ENCODE results near the gene PLXNA2.

The PLXNA2 gene

DNA sequence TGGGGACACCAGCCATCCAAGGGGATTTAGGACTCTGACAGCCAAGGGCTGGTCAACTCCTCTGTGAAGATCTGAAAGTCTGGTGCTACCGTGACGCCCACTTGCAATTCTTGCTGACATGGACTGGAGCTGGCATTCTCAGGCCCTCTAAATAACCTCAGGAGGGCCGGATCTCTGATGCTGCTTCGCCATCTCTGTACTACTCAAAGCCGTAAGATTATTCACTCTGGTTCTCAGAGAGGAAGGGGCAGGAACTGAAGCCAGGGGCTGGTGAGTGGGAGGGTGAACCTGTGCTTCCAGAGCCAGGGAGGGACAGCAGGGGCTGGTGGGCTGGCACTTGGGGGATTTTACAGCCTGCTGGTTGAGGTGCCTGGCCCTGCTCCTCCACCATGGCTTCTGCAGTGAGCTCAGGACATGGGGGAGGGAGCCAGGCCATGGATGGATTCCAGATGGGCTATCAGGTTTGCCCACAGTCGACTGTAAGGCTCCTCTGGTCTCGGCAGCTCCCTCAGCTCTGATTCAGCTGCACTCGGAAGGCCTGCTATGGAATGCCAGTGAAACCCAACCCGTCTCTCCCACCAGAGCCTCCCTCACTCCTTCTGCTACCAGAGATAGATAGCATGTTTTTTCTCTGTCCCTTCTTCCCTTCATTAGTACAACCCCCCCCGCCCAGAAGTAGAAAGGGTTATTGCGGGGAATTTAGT lies 84.5 kb downstream of the PLXNA2 start:
- DNase-seq (ENCODE audit: low spot score), result no peak

DNA sequence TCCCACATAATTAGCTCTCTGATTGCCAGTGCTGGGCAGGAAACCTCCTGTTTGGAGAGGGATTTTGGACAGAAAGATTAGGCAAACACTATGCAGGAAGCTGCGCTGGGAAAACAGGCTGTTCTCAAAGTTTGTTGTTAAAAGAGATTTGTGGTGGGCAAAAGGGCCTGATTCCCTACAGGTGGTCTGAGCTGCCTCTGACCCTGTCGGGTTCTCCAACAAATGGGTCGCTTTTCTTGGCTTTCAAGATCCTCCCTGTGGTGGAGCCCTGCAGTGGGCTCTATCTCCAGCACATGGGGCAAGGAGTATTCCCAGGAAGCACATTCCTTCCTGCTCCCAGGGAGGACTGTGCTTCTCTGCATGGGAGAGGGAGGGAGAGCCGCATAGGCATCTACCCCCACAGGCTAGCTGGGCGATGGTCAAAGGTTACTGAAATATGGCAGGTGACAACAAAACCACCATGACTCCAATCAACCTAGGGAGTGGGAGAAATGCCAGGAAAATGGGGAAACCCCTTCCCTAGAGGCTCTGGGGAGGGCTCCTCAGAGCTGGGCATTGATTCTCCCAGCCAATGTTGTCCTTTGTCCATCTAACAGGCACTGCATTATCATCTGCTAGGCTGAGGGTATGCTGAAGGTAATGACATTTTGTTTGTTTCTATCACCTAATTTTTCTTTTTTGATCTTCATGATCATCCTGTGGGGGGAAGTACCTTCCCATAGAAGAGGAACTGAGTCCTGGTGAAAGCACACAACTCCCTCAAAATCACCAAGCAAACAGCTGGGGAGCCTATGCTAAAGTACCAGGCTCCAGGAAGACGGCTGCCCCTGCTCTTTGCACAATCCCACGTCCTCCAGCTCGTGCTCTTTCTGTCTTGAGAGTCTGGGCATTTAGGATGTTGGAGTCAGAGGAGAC lies 85.3 kb downstream of the PLXNA2 start:
- DNase-seq (ENCODE audit: low spot score), result no peak

DNA sequence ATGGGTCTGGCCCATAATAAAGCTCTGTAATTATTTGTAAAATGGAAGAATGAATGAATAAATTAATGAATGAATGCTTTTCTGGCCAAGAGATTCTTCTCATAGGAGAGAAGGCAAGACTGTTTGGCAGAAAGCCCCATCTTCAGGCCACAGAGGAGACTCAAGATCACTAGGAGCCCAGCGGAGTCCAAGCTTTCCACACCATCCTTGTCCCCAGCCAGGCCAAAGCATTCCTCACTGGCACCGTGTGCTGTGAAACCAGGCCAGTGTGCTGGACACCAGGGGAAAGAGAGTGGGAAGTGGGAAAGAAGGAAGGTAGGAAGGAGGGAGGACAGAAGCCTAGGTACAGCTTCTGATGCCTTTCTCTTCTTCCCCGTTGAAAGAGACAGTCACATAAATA lies 86.4 kb downstream of the PLXNA2 start:
- DNase-seq (ENCODE audit: low spot score), result no peak

DNA sequence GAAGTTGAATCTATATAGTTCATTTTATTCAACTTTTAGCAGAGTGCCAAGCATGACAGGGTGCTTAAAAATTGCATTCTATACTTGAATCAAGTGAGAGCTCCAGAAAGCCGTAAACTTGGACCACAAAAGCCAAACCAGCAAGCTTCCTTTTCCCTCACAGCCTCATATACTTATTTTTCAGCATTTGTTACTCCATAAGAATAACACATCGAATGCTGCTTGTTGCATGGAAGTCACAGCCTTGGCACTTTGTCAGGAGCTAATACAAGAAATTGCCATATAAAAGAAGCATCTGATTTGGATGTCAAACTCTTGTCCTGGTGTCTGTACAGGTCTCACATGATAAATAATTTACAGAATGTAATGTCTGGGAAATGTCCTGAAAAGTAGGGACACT lies 87.4 kb downstream of the PLXNA2 start:
- DNase-seq (ENCODE audit: low spot score), result no peak

DNA sequence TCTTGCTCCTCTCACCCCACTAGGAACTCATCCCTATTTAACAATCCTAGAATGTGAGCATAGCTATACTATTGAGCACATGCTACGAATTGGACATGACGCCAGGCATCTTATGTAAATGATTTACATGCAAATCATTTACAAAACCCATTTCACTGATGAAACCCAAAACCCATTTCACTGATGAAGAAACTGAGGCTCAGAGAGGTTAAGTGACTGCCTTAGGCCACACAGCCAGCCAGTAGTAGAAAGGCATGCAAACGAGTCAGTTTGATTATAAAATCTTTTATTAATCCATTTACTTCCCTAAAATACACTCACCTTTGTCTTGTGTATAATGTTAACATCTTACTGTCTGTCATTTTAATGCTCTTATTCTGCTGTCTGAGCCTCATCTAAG lies 87.9 kb downstream of the PLXNA2 start:
- no peak for DNase-seq (ENCODE audit: low spot score)

DNA sequence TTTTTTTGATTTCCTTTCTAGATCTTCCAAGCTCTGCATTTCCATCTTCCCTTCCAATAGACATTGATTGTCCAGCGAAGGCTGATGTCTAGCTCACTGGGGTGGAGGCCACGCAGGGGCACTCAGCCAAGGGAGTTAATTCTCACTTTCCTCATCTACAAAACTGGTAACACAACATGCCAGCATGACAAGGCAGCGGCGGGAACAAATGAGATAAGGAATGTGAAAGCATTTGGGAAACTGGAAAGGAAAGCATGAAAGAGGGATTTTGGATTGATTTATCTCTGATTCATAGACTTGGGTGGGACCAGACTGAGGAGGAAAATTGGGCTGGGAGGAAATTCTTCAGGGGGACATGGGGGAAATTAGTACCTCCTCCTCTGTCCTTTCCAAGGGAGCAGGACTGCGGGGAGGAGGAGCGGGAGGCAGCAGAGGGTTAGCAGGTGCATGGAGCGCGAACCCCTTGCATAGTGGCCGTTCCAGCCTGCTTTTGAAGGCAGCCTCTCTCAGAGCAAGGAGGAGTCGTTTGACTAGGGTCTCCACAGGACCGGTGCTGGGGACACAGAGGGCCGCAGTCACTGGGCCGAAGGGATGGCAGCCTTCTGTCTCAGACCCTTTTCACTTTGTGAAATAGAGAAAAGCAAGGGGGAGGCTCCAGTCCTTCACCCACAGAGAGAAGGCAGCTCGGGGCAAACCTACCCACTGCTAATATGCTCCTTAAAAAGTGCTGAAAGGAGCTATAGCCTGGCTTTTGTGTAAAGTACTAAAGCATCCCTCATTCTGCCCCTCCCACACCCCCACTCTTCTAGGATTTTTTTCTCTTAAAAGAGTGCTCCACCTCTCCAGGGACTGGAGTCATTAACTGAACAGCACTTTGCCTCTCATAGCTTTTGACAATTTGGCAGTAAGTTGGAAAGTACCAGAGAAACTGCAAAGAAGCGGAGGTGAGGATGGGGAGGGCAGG lies 89.2 kb downstream of the PLXNA2 start:
- DNase-seq (ENCODE audit: low spot score), result no peak

DNA sequence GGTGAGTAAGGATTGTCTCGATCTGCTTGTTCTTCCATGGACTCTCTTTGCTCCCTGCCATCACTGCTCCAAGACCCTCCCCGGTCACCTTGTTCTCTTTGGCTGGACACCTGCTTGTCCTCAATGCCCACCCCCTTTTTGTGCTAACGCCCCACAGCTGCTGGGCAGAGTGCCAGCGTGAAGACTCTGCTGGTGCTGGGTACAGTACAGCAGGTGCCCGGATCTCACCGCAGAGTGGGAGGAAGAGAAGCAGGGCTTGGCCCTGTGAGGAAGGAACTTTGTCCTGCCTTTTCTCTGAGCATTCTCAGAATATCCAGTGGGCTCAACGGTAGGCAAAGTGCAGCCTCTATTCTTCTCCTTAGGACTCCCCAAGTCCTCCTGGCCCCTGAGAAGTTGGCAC lies 90.1 kb downstream of the PLXNA2 start:
- no peak for DNase-seq (ENCODE audit: low spot score)

DNA sequence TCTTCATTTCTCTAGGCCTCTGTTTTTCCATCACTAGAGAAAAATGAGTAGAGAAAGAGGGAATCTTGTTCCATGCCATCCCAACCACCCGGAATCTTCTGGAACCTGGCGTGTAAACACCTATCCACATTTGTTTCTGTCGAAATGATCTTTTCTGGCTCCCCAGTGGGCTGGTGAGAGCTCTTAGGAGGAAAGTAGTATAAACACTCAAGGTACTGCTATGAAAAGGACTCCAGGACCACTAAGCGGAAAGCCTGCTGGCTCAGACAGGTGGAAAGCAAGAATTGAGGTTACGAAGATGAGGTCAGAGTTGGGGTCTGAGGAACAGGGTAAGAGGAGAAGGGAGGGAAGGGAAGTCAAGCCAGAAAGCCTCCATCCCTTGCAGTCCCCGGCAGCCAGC lies 90.8 kb downstream of the PLXNA2 start:
- no peak for DNase-seq (ENCODE audit: low spot score)

DNA sequence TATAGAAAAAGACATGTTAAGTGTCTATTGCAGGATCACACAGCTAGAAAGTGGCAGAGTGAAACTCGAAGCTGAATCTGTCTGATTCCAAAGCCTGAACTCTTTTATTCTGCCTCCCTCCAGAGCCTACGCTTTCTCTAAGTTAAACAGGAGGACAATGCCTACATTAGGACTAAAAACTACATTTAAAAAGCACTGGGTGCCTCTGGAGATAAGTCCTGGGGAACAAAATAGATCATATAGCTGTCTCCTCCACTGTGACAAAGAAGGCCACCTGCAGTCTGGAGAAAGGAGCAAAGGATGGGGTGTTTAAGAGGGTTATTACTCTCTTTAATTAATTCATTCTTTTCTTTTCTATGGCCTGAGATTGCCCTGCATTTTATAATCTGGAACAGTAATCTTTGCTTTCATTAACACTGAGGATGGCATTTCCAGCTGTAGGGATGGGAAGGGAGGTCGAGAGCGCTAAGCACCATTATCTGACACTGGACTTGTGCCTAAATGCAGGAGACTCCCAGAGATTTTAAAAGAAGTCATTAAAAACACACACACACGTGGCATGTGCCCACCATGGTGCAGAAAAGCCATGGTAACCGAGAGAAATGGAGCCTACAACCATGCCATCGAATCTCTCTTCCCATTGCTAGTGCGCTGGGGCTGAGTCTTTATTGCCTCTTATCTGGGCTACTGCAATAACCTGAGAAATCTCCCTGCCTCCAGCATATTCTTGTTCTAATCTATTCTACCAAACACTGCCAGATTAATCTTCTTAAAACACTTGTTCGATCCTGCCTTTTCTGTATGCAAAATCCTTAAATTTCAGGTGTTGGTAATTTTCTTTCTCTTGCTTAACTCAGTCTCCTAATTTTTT lies 92.2 kb downstream of the PLXNA2 start:
- no peak for DNase-seq (ENCODE audit: low spot score)

DNA sequence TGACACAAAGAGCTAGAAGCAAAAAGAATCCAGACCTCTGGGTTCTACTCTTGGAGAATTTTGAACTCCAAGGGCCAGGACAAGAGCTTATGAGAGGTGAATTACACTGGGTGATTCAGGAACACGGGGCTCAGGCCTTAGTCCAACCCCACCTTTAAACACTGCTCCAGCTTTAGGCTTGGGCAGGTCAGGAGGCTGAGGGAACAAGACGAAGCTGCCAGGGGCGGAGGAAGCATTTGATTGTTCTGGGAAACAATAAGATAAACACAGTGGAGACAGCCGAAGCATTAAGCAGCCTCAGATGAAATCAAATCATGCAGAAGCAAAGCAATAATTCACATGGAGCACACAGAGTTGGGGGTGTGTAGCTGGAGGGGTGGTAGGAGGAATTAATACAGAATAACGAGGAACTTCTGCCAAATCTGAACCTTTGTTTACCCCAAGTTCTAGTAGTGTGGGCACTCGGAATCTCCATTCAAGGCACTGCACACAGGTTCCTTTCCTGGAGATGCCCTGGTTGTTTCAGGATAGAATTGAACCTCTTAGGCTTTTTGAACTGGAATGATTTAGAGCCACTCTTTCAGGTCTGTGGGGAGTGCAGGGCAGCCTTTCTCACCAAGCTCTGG lies 93.2 kb downstream of the PLXNA2 start:
- no peak for DNase-seq (ENCODE audit: low spot score)

DNA sequence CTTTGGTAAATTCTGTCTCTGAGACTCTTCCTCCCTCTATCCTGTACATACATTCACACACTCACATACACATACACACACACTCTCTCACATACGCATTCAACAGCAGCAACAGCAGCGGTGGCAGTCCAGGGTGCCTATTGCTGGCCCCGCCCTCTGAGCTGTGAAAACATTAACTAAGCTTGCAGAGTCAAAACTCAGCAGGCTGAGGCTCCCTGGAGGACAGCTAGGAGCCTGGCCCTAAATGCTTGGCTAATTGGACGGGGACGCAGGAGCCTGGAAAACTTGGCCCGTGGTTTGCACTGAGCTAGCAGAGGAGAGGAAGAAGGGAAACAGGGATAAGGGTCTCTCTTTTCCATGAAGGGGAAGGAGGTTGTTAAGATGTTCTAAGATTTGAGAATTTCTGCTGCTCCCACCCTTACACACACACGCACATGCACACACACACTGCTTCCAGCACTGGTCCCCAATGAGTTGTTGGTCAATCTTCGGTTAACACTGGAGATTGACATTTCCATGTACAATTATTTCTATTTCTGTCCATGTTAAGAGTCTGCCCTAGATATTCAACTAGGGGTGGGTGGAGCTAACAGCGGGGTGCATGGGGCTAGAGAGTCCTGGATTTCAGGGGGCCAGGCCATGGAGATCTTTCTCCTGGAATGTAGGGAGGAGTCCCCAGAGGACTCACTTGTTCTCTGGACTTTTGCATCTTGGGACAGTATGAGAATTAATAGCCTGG lies 94.2 kb downstream of the PLXNA2 start:
- peak; percentile 32 for DNase-seq (ENCODE audit: low spot score)

DNA sequence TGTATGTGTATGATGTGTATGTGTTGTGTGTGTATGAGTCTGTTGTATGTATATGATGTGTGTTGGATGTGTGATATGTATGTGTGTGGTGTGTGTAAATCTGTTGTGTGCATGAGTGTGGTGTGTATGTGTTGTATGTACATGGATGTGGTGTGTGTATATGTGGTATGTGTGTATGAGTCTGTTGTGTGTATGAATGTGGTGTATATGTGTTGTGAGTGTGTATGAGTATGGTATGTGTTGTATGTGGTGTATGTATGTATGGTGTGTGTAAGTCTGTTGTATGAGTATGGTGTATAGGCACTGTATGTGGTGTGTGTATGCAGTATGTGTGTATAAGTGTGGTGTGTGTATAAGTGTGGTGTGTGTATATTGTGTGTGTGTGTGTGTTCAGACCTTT lies 95.0 kb downstream of the PLXNA2 start:
- DNase-seq (ENCODE audit: low spot score), result no peak

DNA sequence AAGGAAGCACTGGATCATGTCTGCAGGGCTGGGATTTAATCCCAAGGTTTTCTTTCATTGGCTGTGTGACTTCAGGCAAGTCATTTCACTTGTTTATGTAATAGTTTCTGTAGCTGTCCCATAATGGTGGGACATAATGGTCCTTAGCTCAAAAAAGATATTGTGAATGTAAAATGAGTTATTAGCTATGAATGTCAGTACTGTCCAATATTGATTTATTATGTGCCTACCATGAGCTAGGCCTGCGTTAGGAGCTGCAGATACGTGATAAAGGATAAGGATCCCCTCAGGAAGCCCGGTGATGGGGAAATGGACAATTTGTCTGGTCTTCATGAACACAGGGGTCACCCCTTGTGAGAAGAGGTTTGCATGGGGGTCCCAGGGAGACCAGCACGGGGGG lies 95.8 kb downstream of the PLXNA2 start:
- DNase-seq (ENCODE audit: low spot score), result no peak

DNA sequence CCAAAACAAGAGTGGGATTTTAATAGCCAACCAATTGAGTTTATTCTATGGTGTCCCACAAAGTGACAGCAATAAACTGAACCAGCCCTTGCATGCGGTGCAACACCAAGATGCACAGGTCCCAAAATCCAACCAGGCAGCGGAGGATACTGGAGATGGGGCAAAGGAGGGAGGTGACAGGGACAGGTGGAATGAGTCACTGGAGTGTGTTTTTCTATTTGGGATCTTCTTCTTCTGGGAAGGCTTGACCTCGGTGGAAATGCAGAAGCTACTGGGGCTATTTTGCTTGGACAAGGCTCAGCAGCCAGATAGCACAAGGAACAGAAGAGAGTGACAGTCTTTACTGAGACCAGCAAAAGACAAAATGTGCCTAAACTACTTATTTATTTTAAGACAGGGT lies 97.5 kb downstream of the PLXNA2 start:
- no peak for DNase-seq (ENCODE audit: low spot score)

DNA sequence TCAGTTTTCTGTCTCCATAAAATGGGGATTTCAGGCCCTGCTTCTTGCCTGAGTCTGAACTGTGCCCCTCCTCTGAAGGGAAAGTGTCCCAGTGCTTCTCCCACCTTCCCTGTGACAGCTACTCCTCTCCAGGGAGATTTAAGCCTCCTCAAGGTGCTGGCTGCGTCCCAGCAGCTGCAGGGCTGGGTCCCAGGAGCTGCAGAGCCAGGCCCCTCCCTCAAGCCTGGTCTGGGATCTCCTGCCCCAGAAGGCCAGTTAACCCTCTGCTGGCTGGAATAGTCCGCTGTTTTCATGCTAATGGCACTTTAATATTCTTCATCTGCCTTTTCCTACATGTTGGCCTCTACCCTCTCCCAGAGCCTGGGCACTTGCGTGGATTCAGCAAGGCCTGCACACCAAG lies 99.0 kb downstream of the PLXNA2 start:
- DNase-seq (ENCODE audit: low spot score), result no peak

DNA sequence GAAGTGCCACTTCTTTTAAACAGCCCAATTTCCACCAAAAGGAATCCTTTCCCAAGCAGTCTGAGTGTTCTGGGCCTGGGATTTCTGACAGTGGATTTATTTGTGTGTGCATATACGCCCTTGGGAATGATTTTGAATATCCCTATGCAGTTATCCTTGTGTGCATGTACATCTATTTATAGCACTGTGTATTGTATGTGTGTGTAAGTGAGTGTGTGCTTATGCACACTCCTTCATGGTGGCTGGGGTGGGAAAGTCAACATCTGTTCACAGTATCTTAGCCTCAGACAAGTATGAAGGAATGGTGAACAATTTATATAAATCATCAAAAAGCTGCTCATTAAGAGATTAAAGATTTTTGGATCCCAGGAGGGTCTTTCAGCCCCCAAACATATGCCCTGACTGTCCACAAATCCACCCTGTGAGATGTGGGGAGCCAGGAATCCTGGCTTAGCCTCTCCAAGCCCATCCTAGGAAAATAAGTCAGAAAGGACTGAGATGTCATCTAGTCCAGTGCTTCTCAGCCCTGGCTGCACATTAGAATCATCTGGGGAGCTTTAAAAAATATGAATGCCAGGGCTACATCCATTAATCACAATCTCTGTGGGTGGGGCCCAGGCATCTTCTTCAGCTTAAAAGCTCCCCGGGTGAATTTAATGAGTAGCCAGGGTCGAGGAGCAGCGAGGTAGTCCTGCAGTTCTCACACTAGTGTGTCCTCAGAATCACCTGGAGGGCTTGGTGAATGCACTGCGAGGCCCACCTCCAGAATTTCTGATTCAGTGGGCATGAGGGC lies 101.4 kb downstream of the PLXNA2 start:
- DNase-seq (ENCODE audit: low spot score), result no peak

DNA sequence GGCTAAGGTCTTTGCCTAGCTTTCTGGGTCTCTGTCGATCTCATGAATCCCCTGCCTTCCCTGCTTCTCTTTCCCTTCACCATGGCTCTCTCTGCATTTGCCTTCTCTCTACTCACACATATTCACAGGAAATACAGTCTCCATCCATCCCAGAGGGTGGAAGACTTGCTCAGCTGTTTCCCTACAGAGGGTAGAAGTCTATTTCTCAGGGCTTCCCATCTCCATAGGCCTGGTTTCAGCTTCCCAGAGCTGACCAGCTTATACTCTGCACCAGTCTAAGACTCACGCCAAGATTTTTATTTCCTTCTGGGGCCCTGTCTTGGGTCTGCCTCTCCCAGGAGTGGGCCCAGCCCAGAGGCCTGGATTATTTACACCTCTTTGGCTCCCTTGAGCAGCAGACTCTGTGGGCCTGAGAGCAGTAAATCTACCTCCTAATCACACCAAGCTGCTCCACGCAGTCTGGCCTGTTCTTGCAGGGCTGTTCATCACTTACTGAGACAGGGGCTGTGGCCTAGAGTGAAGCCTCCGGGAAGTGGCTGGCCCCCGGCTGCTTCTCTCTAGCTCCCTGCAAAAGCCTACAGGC lies 102.5 kb downstream of the PLXNA2 start:
- no peak for DNase-seq (ENCODE audit: low spot score)

DNA sequence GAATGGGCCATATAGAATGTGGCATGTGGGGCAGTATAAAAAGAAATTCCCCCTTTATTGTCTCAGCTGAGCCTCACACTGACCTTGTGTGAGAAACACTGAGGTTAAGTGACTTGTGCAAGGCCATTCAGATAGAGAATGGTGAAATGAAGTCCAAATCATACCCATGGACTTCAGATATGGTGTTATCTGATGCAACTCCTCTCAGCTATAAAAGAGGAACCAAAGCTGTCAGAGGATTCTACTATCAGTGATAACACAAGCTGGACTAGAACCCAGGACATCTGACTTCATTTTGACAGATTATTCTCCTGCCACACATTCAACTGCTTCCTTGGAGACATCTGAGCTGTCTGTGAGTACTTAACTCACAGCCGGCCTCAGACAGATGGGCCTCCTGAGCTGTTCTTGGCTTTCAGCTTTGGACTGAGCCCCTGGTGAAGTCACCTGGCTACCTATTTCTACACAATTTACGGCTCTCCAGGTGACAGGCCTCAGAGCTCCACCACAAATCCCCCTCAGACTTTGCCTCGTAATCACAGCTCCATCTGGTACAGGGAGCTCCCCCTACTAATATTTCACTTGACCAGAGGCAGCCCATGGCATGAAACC lies 104.6 kb downstream of the PLXNA2 start:
- no peak for DNase-seq (ENCODE audit: low spot score)

DNA sequence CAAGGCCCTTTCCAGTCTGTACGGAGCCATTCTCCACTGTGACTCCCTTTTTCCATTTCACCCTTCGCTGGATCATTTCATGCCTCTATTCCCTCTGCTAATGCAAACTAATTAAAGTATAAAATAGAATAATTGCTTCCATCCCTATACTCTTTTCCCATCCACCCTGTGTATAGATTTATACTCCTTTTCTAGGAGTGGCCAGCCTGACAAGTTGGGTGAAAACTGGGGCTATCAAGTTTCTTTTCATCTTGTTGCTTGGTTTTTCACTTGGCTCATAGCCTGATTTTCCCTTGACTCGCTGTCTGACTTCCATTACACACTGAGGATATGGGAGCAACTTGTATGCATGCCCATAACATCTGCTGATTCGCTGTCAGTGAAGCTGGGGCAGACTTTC lies 107.0 kb downstream of the PLXNA2 start:
- DNase-seq (ENCODE audit: low spot score), result no peak
